PC-9 (cell line): ENCODE data around the gene SPDYE3.

ENCODE experiments used
- CTCF ChIP-seq: fragments of 200-600 bp; sonication (generic); conservative IDR thresholded peaks from 2 replicates; pipeline ENCODE4 v1.6.1; 2017; ENCODE audit warnings: mixed run types, antibody characterized with exemption, mild to moderate bottlenecking, moderate library complexity
- EZH2 ChIP-seq: fragments of 200-600 bp; sonication (generic); IDR thresholded peaks from 2 replicates; pipeline ENCODE4 v1.8.0; 2017; ENCODE audit warnings: antibody characterized with exemption, low read depth

DNA sequence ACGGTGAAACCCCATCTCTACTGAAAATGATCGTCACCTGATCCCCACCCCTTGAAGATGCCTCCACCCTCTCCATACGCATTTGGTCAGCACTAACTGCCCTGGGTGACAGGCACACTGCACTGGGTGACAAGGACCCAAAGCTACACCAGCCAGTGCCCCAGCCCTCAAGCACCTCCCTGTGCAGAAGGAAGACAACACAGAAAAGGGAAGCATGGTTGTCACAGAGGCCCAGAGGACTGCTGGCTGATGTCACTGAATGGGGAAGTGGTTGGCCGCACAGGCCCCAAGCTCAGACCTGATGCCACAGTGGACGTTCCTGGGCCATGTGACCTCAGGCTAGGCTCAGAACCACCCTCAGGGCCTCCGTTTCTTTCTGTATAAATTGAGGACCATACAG, 61.6 kb downstream of the SPDYE3 start:
- TF ChIP-seq CTCF (no peak), EZH2 (no peak)
